ENCODE data around the gene SRA1.
"Not testable (repeated sequence)": the region's sequence is repeated elsewhere in the genome, so short reads cannot be mapped to it uniquely, and the experiment has no call there.

SRA1 gene

DNA sequence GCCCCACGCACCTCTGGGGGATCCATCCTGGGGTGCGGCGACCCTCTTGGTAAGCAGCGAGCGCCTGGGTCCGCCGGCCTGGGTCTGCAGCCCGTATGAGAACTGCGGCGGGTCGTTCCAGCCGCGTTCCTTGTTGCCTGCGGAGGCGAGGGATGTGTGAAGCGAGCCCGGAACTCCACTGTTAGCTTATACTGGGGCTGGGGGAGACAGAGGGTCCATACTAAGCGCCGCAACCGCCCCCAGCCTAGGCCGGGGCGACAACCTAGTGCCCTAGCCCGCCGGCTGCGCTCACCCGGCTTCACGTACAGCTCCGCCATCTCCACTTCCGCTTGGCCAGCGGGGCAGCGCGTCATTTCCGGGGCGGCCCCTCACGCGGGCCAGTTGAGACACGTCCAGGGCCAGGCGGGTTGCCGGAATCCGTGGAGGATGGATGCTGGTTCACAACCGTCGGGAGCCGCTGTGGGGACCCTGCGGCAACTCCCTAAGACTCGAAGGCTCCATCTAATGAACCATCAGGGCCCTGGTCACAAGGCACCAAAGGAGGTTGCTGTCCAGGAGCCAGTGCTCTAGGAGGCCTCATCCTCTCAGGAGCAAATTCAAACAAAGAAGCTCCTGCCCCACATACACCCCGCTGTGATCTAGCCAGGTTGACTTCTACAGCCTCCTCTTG lies at the start of gene SRA1:
TSS of gene SRA1 (minus strand) at position 338 of the 670 bp plus-strand sequence. CDS start at position 317, 21 bp downstream.
- Histone ChIP-seq H3K4me1 (ENCODE audit: insufficient read depth, low read length) (no peaks in the 10 kb centered on the region), H3K9me3 (ENCODE audit: control insufficient read depth, insufficient read depth, low read length) (no peaks in the 10 kb centered on the region), H3K9ac (ENCODE audit: low read depth, low read length) (peak within 1 kb of the TSS; percentile 90), H3K36me3 (ENCODE audit: insufficient read depth, low read length) (peaks cover 9% of the 10 kb centered on the region; the same call in 1 of the 2 replicates)

DNA sequence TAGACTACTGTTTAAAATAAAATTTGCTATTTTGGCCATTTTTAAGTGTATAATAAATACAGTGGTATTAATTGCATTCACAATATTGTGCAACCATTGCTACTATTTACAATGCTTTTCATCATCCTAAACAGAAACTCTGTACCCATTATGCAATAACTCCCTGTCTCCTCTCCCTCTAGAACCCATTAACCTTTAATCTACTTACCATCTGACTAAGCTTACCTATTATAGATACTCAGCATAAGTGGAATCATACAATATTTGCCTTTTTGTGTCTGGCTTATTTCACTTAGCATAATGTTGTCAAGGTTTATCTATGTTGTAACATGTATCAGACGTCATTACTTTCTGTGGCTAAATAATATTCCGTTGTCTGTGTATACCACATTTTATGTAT lies 49.8 kb upstream of the SRA1 start:
- Histone ChIP-seq H3K36me3 (ENCODE audit: insufficient read depth, low read length) (no peaks in the 10 kb centered on the region), H3K4me1 (ENCODE audit: insufficient read depth, low read length) (no peaks in the 10 kb centered on the region), H3K9ac (ENCODE audit: low read depth, low read length) (no peak overlapping the region), H3K9me3 (ENCODE audit: control insufficient read depth, insufficient read depth, low read length) (no peaks in the 10 kb centered on the region)

DNA sequence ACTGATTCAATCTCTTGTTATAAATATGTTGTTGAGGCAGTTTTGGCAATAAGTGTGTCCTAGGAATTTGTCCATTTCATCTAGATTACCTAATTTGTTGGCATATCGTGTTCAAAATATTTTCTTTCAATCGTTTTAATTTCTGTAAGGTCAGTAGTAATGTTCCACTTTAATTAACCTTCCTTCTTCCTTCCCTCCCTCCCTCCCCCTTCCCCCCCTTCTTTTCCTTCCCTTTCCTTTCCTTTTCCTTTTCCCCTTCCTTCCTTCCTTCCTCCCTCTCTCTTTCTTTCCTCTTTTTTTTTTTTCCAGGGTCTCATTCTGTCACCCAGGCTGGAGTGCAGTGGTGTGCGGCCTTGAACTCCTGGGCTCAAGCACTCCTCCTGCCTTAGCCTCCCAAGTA lies 48.6 kb upstream of the SRA1 start:
- H3K9ac ChIP-seq (ENCODE audit: low read depth, low read length) = no peak overlapping the region
- H3K9me3 ChIP-seq (ENCODE audit: control insufficient read depth, insufficient read depth, low read length) = no peaks in the 10 kb centered on the region
- H3K4me1 ChIP-seq (ENCODE audit: insufficient read depth, low read length) = no peaks in the 10 kb centered on the region

DNA sequence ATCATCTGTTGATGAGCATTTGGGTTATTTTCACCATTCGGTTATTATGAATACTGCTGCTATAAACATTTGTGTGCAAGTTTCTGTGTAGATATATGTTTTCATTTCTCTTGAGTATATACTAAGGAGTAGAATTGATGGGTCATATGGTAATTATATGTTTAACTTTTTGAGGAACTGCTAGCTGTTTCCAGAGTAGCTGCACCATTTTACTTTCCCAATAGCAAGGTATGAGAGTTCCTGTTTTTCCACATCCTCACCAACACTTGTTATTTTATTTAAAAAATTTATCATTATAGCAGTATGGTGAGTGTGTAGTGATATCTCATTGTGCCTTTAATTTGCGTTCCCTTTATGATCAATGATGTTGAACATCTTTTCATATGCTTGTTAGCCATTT lies 46.5 kb upstream of the SRA1 start:
- Histone ChIP-seq H3K4me1 (ENCODE audit: insufficient read depth, low read length) (no peaks in the 10 kb centered on the region), H3K9me3 (ENCODE audit: control insufficient read depth, insufficient read depth, low read length) (no peaks in the 10 kb centered on the region), H3K36me3 (ENCODE audit: insufficient read depth, low read length) (no peaks in the 10 kb centered on the region), H3K9ac (ENCODE audit: low read depth, low read length) (no peak overlapping the region)

More for the DNA sequence above, 48.6 kb upstream of the SRA1 start:
- H3K36me3 ChIP-seq (ENCODE audit: insufficient read depth, low read length) = no peaks in the 10 kb centered on the region

DNA sequence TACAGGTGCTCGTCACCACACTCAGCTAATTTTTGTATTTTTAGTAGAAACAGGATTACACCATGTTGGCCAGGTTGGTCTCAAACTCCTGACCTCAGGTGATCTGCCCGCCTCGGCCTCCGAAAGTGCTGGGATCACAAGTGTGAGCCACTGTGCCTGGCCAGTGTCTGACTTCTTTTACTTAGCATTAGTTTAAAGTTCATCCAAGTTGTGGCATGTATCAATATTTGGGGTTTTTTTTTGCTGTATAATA lies 46.1 kb upstream of the SRA1 start:
- not testable (repeated sequence) for H3K4me1 ChIP-seq (ENCODE audit: insufficient read depth, low read length); H3K9me3 ChIP-seq (ENCODE audit: control insufficient read depth, insufficient read depth, low read length); H3K9ac ChIP-seq (ENCODE audit: low read depth, low read length); H3K36me3 ChIP-seq (ENCODE audit: insufficient read depth, low read length)

DNA sequence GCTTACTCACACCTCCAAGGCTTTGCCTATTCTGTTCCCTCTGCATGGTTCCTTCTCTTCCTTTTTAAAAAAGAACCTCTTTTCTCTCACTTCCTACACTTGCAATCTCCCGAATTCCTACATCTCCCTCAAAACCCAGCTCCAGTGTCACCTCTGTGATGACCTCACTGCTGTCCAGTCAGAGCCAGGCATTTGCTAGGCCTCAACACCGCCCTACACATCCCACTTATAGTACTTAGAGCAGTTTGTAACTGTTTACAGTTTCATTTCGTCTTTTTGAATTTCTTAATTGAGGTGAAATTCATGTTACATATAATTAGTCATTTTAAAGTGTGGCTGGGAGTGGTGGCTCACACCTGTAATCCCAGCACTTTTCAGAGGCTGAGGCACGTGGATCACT lies 44.9 kb upstream of the SRA1 start:
- H3K9ac ChIP-seq (ENCODE audit: low read depth, low read length) = no peak overlapping the region
- no peaks in the 10 kb centered on the region for H3K9me3 ChIP-seq (ENCODE audit: control insufficient read depth, insufficient read depth, low read length)
- no peaks in the 10 kb centered on the region for H3K4me1 ChIP-seq (ENCODE audit: insufficient read depth, low read length)
- H3K36me3 ChIP-seq (ENCODE audit: insufficient read depth, low read length) = no peaks in the 10 kb centered on the region

DNA sequence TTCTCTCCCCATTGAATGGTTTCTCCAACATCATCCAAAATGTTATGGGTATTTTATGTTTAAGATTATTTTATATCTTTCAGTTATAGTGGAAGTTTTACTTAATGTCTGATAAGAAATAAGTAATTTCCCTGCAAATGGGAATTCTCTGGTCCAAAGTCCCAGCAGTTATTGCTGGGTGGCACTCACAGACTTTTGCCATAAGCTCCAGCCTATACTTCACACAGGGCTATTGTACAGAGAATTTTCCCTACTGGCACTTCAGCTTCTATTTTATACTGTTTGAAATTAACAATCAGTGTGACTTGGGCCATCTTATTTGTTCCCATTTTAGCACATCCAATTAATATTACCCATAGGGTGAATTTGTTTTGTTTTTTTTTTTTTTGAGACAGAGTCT lies 42.8 kb upstream of the SRA1 start:
- H3K4me1 ChIP-seq (ENCODE audit: insufficient read depth, low read length) = no peaks in the 10 kb centered on the region
- no peaks in the 10 kb centered on the region for H3K36me3 ChIP-seq (ENCODE audit: insufficient read depth, low read length)
- H3K9ac ChIP-seq (ENCODE audit: low read depth, low read length) = no peak overlapping the region
- H3K9me3 ChIP-seq (ENCODE audit: control insufficient read depth, insufficient read depth, low read length) = no peaks in the 10 kb centered on the region

DNA sequence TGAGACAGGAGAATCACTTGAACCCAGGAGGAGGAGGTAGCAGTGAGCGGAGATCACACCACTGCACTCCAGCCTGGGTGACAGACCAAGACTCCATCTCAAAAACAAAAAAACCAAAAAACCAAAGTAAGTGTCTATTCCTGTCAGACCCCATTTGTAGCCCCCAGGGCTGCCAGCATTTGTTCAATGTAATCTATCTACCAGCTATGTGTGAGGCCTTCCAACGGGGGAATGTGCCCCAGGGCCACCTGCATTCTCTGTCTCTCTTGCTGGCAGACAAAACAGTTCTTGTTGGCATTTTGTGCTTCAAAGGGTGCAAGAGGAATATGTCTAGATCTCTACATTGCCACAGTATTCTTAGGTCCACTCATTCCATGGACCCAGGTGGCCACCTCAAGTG lies 41.6 kb upstream of the SRA1 start:
- H3K9me3 ChIP-seq (ENCODE audit: control insufficient read depth, insufficient read depth, low read length) = no peaks in the 10 kb centered on the region
- H3K9ac ChIP-seq (ENCODE audit: low read depth, low read length) = no peak overlapping the region
- peaks cover 4% of the 10 kb centered on the region; the same call in 1 of the 2 replicates for H3K4me1 ChIP-seq (ENCODE audit: insufficient read depth, low read length)
- H3K36me3 ChIP-seq (ENCODE audit: insufficient read depth, low read length) = no peaks in the 10 kb centered on the region

DNA sequence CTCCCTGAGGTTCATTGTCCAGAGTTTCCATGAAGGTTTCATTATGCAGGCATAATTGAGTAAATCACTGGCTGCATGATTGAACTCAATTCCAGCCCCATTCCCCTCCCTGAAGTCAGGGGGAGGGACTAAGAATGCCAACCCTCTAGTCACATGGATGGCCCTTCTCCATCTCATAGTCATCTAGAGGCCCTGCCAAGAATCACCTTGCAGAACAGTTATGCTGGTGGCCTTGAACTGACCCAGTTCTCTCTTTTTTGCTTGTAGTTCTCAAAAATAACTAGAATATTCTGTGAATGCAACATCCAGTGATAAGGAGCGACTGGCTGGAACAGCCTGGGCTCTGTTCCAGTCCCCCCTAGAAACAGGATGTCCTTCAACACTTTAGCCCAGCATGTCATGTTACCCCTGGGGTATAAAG lies 39.1 kb upstream of the SRA1 start:
- no peak overlapping the region for H3K9ac ChIP-seq (ENCODE audit: low read depth, low read length)
- H3K36me3 ChIP-seq (ENCODE audit: insufficient read depth, low read length) = no peaks in the 10 kb centered on the region
- H3K9me3 ChIP-seq (ENCODE audit: control insufficient read depth, insufficient read depth, low read length) = no peaks in the 10 kb centered on the region
- peaks cover 4% of the 10 kb centered on the region; the same call in 1 of the 2 replicates for H3K4me1 ChIP-seq (ENCODE audit: insufficient read depth, low read length)

DNA sequence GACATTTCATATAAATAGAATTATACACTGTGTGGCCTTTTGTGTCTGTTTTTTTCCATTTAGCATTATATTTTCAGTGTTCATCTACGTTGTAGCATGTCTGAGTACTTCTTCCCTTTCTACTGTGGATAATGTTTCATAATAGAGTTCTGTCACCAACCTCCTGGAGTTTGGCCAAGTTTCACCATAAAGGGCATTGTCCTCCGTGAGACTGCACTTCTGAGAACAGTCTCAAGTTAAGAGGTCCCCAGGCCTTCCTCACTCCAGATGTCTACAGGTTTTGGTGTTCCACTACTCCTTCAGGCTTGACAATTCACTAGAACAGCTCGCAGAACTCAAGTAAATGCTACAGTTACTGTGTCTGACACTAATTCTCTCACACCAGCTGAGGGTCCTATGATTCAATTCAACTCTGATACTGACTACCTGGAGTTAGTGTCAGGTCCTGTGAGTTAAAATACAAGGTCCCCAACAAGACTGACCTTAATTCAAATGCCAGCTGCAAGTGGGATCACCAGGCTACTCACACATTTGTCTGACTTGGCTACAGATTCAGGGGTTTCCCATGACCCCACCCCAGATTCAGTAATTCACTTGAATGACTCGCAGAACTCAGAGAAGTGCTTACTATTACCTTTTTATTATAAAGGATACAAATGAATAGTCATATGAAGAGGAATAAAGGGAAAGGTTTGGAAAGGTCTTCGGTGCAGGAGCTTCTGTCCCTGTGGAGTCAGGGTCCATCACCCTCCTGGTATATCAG lies 38.4 kb upstream of the SRA1 start:
- Histone ChIP-seq H3K9me3 (ENCODE audit: control insufficient read depth, insufficient read depth, low read length) (no peaks in the 10 kb centered on the region), H3K9ac (ENCODE audit: low read depth, low read length) (no peak overlapping the region), H3K4me1 (ENCODE audit: insufficient read depth, low read length) (peaks cover 4% of the 10 kb centered on the region; the same call in 1 of the 2 replicates), H3K36me3 (ENCODE audit: insufficient read depth, low read length) (no peaks in the 10 kb centered on the region)

DNA sequence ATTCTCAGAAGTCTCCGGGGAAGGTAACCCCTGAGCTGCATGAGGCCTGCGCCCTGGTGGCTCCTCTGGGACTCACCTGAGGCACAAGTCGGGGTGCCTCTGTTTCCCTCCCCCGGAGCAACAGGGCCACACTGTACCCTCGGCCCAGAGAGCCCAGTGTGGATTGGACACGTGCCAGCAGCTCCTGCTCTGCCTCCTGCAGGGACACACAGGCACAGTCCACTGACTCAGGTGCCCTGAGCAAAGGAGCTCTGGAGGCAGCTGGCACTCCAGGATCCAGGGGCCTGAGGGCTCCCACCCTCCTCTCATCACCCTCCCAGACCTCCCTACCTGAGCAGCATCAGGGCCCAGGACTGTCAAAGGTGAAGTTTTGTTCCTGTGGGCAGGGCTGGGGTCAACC lies 36.9 kb upstream of the SRA1 start:
- Histone ChIP-seq H3K4me1 (ENCODE audit: insufficient read depth, low read length) (peaks cover 4% of the 10 kb centered on the region; the same call in 1 of the 2 replicates), H3K9me3 (ENCODE audit: control insufficient read depth, insufficient read depth, low read length) (no peaks in the 10 kb centered on the region), H3K36me3 (ENCODE audit: insufficient read depth, low read length) (no peaks in the 10 kb centered on the region), H3K9ac (ENCODE audit: low read depth, low read length) (no peak overlapping the region; the same call in 1 of the 2 replicates)

DNA sequence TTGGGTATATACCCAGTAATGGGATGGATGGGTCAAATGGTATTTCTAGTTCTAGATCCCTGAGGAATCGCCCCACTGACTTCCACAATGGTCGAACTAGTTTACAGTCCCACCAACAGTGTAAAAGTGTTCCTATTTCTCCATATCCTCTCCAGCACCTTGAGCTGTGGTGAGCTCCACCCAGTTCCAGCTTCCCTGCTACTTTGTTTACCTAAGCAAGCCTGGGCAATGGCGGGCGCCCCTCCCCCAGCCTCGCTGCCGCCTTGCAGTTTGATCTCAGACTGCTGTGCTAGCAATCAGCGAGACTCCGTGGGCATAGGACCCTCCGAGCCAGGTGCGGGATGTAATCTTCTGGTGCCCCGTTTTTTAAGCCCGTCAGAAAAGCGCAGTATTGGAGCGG lies 35.8 kb upstream of the SRA1 start:
- not testable (repeated sequence) for H3K36me3 ChIP-seq (ENCODE audit: insufficient read depth, low read length); H3K4me1 ChIP-seq (ENCODE audit: insufficient read depth, low read length); H3K9me3 ChIP-seq (ENCODE audit: control insufficient read depth, insufficient read depth, low read length)
- peak overlapping the region; percentile 38; the same call in 1 of the 2 replicates for H3K9ac ChIP-seq (ENCODE audit: low read depth, low read length)

DNA sequence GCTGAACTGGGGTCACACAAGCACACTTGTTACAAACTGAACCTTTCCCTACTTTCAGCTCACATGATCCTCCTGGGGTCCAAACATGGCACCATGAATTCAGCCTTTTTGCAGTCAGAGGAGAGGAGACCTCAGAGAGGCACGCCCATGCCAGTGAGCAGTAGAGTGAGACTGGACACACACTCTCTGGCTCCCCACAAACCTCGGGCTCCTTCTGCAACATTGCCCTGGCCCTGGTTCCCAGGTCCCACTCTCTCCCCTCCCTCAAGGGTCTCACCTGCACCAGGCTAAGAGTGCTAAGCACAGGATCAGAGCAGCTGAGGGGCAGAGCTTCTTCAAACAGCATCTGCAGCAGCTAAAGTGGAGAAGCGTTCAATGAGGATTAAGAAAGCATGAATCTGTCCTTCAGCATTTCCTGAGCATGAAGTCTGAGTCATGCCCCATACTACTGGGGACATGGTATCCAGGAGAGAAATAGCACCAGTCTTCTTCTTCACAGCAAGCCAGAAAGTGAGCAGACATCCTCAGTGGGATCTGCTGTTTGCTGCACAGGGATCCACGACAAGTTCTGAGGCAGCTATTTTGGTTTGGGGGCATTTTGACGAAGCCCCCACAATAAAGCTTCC lies 34.6 kb upstream of the SRA1 start:
- Histone ChIP-seq H3K4me1 (ENCODE audit: insufficient read depth, low read length) (peaks cover 4% of the 10 kb centered on the region; the same call in 1 of the 2 replicates), H3K9ac (ENCODE audit: low read depth, low read length) (no peak overlapping the region), H3K36me3 (ENCODE audit: insufficient read depth, low read length) (no peaks in the 10 kb centered on the region), H3K9me3 (ENCODE audit: control insufficient read depth, insufficient read depth, low read length) (no peaks in the 10 kb centered on the region)

DNA sequence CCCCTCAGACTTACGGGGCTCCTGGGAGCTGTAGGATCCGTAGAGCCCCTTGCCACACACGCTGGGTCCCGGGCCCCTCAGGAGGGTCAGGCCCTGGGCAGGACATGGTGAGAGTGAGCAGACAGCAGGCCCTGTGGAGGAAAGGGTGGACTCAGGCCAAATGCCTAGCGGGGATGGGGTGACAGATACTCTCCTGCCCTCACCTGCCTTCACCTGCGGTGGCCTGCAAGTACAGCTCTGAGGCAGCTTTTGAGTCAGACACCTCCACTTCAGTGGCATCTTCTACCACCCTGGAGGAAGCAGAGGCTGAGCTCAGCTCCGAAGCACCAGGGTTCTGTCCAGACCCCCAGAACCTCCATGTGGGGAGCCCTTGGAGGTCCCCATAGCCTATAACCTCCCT lies 33.6 kb upstream of the SRA1 start:
- Histone ChIP-seq H3K36me3 (ENCODE audit: insufficient read depth, low read length) (no peaks in the 10 kb centered on the region), H3K9ac (ENCODE audit: low read depth, low read length) (no peak overlapping the region), H3K9me3 (ENCODE audit: control insufficient read depth, insufficient read depth, low read length) (no peaks in the 10 kb centered on the region), H3K4me1 (ENCODE audit: insufficient read depth, low read length) (peaks cover 4% of the 10 kb centered on the region; the same call in 1 of the 2 replicates)
